Astrocyte of the hippocampus (primary cell): ENCODE data around the gene SOX5.
"Not testable (repeated sequence)": the region's sequence is repeated elsewhere in the genome, so short reads cannot be mapped to it uniquely, and the experiment has no call there.

ENCODE experiments used
- DNase-seq: peaks from one replicate; pipeline ENCODE4 v3.0.0; 2011; ENCODE audit warnings: low read depth, low spot score

SOX5 gene

GRCh38 chr12:23491029-23491428, 458.4 kb downstream of the SOX5 start:
- not testable (repeated sequence) for DNase-seq

- no peak for DNase-seq
These were observed 461.3 kb downstream of the SOX5 start for GRCh38 chr12:23488130-23488529.

- no peak for DNase-seq
These were observed 465.2 kb downstream of the SOX5 start for GRCh38 chr12:23484238-23484637.

- DNase-seq: no peak
These were observed 466.9 kb downstream of the SOX5 start for GRCh38 chr12:23482571-23482970.
